ENCODE results near the gene TENT5A.
"Not testable (repeated sequence)": the region's sequence is repeated elsewhere in the genome, so short reads cannot be mapped to it uniquely, and the experiment has no call there.

Gene TENT5A

DNA sequence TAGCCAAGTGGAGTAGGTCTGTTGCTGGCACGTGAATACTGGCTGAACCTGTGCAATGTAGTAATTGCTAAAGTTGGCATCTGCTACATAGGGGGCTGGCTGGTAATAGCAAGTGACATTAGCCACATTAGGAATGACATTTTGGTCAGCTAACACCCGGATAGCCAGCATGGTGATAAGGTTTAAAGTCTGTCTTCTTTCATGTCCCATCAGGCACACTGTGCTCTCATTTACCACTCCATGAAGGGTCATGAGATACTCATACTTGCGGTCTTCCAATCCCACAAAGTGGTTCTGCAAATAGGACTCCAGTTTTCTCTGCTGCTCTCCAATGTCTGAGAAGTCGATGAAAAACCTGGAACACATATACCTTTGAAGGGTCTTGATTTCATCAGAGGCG is 2.8 kb downstream of the TENT5A start:
- Histone ChIP-seq H3K4me3 (replicated peaks; ENCODE audit: low read depth, low read length) (no peak overlapping the region), H3K36me3 (ENCODE audit: control insufficient read depth, insufficient read depth, low read length) (no peaks in the 10 kb centered on the region), H3K27me3 (replicated peaks; ENCODE audit: control insufficient read depth, insufficient read depth, low read length) (no peaks in the 10 kb centered on the region)
- TF ChIP-seq CTCF (IDR thresholded peaks at IDR 0.05; ENCODE audit: insufficient read depth, low read length, poor library complexity, severe bottlenecking) = no peak
- no peak for DNase-seq (ENCODE audit: extremely low read depth, insufficient read length)

GRCh38 chr6:81748994-81749393 is 3.5 kb downstream of the TENT5A start:
- Histone ChIP-seq H3K27me3 (replicated peaks; ENCODE audit: control insufficient read depth, insufficient read depth, low read length) (no peaks in the 10 kb centered on the region), H3K36me3 (ENCODE audit: control insufficient read depth, insufficient read depth, low read length) (no peaks in the 10 kb centered on the region), H3K4me3 (replicated peaks; ENCODE audit: low read depth, low read length) (no peak overlapping the region)
- DNase-seq (ENCODE audit: extremely low read depth, insufficient read length) = no peak
- no peak for TF ChIP-seq CTCF (IDR thresholded peaks at IDR 0.05; ENCODE audit: insufficient read depth, low read length, poor library complexity, severe bottlenecking)

DNA sequence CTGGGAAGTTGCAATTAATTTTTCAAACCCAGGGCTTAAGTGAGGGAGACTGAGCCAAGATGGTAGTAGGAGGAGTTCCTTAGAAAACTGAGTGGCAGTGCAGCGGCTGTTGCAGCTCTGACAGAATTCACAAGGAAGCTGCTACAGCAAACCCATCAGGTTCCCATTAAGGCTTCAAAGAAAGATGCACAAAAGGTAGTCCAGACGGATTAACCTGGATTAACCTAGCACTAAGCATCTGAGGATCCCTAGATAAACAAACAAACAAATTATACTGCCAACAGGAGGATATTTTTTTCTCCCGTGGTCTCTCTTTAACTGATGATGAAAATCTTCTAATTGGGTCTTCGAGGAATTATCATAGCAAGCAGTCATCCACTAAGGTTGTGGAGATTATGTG is 5.2 kb downstream of the TENT5A start:
- DNase-seq (ENCODE audit: extremely low read depth, insufficient read length) = no peak
- H3K4me3 ChIP-seq (replicated peaks; ENCODE audit: low read depth, low read length) = no peak overlapping the region
- no peak for TF ChIP-seq CTCF (IDR thresholded peaks at IDR 0.05; ENCODE audit: insufficient read depth, low read length, poor library complexity, severe bottlenecking)
- H3K36me3 ChIP-seq (ENCODE audit: control insufficient read depth, insufficient read depth, low read length) = no peaks in the 10 kb centered on the region
- H3K27me3 ChIP-seq (replicated peaks; ENCODE audit: control insufficient read depth, insufficient read depth, low read length) = no peaks in the 10 kb centered on the region

DNA sequence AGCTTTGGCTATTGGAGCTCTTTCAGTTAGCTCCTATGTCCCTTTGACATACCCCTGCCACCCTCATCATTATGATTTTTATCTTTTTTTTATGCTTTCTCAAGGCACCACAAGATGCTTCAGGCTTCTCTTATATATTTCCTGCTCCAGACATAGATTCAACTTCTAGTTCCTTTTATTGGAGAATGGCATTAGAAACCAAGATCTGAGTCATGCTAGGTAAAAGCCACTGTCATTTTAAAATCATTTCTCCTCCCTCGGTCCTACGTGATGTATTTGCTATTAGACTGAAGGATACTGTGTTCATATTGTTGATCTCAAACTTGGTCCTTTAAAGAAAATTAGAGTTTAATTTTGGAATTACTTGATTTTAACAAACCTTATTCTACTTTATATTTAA is 8.3 kb downstream of the TENT5A start:
- Histone ChIP-seq H3K4me3 (replicated peaks; ENCODE audit: low read depth, low read length) (no peak overlapping the region), H3K36me3 (ENCODE audit: control insufficient read depth, insufficient read depth, low read length) (no peaks in the 10 kb centered on the region), H3K27me3 (replicated peaks; ENCODE audit: control insufficient read depth, insufficient read depth, low read length) (no peaks in the 10 kb centered on the region)
- TF ChIP-seq CTCF (IDR thresholded peaks at IDR 0.05; ENCODE audit: insufficient read depth, low read length, poor library complexity, severe bottlenecking) = no peak
- no peak for DNase-seq (ENCODE audit: extremely low read depth, insufficient read length)

DNA sequence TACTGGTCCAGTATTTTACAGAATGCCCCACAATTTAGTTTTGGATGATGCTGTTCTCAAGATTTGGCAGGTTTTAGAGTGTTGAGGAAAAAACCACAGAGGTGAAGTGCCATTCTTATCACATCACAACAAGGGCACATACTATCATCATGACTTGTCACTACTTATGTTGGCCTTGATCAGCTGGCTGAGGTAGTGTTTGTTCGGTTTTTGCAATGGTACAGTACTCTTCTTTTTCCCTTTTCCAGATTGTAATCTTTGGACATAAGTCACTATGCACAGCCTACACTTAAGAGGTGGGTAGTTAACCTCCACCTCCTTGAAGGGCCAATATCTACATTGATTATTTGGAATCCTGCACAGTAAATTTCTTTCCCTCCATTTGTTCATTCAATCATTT is 8.8 kb downstream of the TENT5A start:
- no peaks in the 10 kb centered on the region for H3K36me3 ChIP-seq (ENCODE audit: control insufficient read depth, insufficient read depth, low read length)
- no peak overlapping the region for H3K4me3 ChIP-seq (replicated peaks; ENCODE audit: low read depth, low read length)
- no peak for TF ChIP-seq CTCF (IDR thresholded peaks at IDR 0.05; ENCODE audit: insufficient read depth, low read length, poor library complexity, severe bottlenecking)
- no peaks in the 10 kb centered on the region for H3K27me3 ChIP-seq (replicated peaks; ENCODE audit: control insufficient read depth, insufficient read depth, low read length)
- DNase-seq (ENCODE audit: extremely low read depth, insufficient read length) = no peak

GRCh38 chr6:81741689-81742088 is 10.8 kb downstream of the TENT5A start:
- DNase-seq (ENCODE audit: extremely low read depth, insufficient read length) = no peak
- TF ChIP-seq CTCF (IDR thresholded peaks at IDR 0.05; ENCODE audit: insufficient read depth, low read length, poor library complexity, severe bottlenecking) = no peak
- Histone ChIP-seq H3K36me3 (ENCODE audit: control insufficient read depth, insufficient read depth, low read length) (no peaks in the 10 kb centered on the region), H3K27me3 (replicated peaks; ENCODE audit: control insufficient read depth, insufficient read depth, low read length) (no peaks in the 10 kb centered on the region), H3K4me3 (replicated peaks; ENCODE audit: low read depth, low read length) (no peak overlapping the region)

- H3K4me3 ChIP-seq (replicated peaks; ENCODE audit: low read depth, low read length); H3K36me3 ChIP-seq (ENCODE audit: control insufficient read depth, insufficient read depth, low read length); H3K27me3 ChIP-seq (replicated peaks; ENCODE audit: control insufficient read depth, insufficient read depth, low read length); DNase-seq (ENCODE audit: extremely low read depth, insufficient read length): not testable (repeated sequence)
Measured at GRCh38 chr6:81740591-81740990, 11.9 kb downstream of the TENT5A start.

Measured in GM06990 (cell line).